IMR-90 (cell line): Measurements from ENCODE around the gene DPF3.

Source experiments
- BHLHE40 ChIP-seq: fragments of 150-350 bp; IDR thresholded peaks from 2 replicates; pipeline ENCODE4 v1.6.1; 2016; ENCODE audit warnings: mild to moderate bottlenecking, low read depth, low read length
- CEBPB ChIP-seq: IDR thresholded peaks from 2 replicates; pipeline ENCODE4 v1.6.1; 2012; ENCODE audit warnings: low read depth, low read length, improper control_type of control experiment
- CHD1 ChIP-seq: IDR thresholded peaks from 2 replicates; pipeline ENCODE4 v1.6.1; 2012; ENCODE audit warnings: low read depth, low read length, improper control_type of control experiment
- FOS ChIP-seq: fragments of 150-350 bp; IDR thresholded peaks from 2 replicates; pipeline ENCODE4 v1.6.1; 2016; ENCODE audit warnings: low read depth, low read length
- MAFK ChIP-seq: IDR thresholded peaks from 2 replicates; pipeline ENCODE4 v1.6.1; 2012; ENCODE audit warnings: low read depth, low read length, improper control_type of control experiment
- NFE2L2 ChIP-seq: fragments of 150-350 bp; IDR thresholded peaks from 2 replicates; pipeline ENCODE4 v1.6.1; 2016; ENCODE audit warnings: low read depth, mild to moderate bottlenecking, low read length
- POLR2A ChIP-seq: IDR thresholded peaks from 2 replicates; pipeline ENCODE4 v1.6.1; 2012; ENCODE audit warnings: mild to moderate bottlenecking, low read depth, low read length
- RAD21 ChIP-seq: IDR thresholded peaks from 2 replicates; pipeline ENCODE4 v1.6.1; 2012; ENCODE audit warnings: low read length, improper control_type of control experiment
- RCOR1 ChIP-seq: IDR thresholded peaks from 2 replicates; pipeline ENCODE4 v1.6.1; 2012; ENCODE audit warnings: mild to moderate bottlenecking, low read length, improper control_type of control experiment; ENCODE audit not compliant: insufficient replicate concordance
- SMC3 ChIP-seq: fragments of 150-350 bp; IDR thresholded peaks from 2 replicates; pipeline ENCODE4 v1.6.1; 2016; ENCODE audit warnings: low read depth, mild to moderate bottlenecking, antibody characterized with exemption, low read length, moderate library complexity
- TF ChIP-seq, protein P1 (sequence below): conservative IDR thresholded peaks from 2 replicates; pipeline ENCODE4 v1.5.1; 2012; ENCODE audit warnings: mild to moderate bottlenecking, low read depth, low read length, improper control_type of control experiment
- TF ChIP-seq, protein P2 (sequence below): fragments of 150-350 bp; IDR thresholded peaks from 2 replicates; pipeline ENCODE4 v1.6.1; 2017; ENCODE audit warnings: mild to moderate bottlenecking, antibody characterized with exemption, low read length, low read depth

DNA sequence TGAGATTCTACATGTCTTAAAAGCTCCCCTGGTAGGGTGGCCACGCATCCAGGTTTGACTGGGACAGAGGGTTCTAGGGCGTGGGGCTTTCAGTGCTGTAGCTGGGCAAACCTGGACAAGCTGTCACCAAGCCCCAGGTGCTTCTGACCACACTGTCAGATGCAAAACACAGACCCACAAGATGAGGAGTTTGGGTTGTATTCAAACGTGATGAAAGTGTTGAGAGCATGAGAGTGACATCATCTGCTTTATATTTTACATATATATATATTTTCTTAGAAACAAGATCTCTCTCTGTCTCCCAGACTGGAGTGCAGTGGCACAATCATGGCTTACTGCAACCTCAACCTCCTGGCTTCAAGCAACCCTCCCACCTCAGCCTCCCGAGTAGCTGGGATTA lies 210.1 kb downstream of the DPF3 start:
- TF ChIP-seq, protein P1, sequence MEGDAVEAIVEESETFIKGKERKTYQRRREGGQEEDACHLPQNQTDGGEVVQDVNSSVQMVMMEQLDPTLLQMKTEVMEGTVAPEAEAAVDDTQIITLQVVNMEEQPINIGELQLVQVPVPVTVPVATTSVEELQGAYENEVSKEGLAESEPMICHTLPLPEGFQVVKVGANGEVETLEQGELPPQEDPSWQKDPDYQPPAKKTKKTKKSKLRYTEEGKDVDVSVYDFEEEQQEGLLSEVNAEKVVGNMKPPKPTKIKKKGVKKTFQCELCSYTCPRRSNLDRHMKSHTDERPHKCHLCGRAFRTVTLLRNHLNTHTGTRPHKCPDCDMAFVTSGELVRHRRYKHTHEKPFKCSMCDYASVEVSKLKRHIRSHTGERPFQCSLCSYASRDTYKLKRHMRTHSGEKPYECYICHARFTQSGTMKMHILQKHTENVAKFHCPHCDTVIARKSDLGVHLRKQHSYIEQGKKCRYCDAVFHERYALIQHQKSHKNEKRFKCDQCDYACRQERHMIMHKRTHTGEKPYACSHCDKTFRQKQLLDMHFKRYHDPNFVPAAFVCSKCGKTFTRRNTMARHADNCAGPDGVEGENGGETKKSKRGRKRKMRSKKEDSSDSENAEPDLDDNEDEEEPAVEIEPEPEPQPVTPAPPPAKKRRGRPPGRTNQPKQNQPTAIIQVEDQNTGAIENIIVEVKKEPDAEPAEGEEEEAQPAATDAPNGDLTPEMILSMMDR = no peak
- TF ChIP-seq RCOR1 (no peak), MAFK (no peak), POLR2A (no peak), CHD1 (no peak), RAD21 (no peak), BHLHE40 (no peak), CEBPB (no peak), NFE2L2 (no peak), FOS (no peak), SMC3 (no peak)
- TF ChIP-seq, protein P2, sequence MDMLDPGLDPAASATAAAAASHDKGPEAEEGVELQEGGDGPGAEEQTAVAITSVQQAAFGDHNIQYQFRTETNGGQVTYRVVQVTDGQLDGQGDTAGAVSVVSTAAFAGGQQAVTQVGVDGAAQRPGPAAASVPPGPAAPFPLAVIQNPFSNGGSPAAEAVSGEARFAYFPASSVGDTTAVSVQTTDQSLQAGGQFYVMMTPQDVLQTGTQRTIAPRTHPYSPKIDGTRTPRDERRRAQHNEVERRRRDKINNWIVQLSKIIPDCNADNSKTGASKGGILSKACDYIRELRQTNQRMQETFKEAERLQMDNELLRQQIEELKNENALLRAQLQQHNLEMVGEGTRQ = no peak
